GM18861 (cell line): ENCODE measurements around the gene OSCP1.

Source experiments
- ATAC-seq: cut with Tn5 transposase; IDR thresholded peaks from one replicate; pipeline ENCODE4 v1.9.1; 2021; ENCODE audit not compliant: unreplicated experiment

The OSCP1 gene

DNA sequence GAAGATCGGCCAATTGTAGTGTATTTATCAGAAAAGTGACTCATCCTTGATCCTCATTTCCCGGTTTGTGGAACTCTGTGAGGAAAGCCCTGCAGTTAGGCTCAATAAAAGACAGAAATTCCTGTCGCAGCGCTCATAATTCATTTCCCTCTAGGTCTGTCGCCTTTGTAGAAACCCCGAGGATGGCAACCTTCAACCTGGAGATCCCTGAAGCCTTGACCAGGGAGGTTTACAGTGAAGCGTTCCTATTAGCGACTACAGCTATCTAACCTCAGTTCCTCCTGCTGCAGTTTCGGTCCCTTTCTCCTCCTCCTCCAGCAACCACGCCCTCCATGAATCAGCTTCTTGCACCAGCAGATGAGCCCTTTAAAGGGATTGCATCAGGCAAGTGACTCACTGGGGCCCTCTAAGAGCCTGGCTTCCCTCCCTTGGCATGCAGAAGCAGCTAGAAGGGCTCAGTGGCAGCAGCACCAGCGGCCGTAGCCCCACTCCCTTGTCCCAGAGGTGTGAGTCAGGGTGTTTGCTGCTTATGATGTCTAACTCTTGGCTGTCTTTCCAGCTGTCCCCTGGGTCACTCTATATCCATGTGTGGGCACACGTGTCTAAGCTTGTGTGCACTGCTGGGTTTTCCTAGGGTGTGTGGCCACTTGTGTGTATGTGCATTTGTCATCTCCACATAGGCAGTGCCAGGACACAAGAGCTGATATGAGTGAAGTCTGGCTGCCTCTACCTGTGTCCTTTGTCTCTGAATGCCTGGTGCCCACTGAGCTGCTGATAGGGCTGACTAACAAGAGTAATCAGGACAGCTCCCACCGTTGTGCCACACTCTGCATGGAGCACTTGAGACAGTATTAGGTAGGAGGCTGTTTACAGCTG, 63.7 kb downstream of the OSCP1 start:
- ATAC-seq, result peak; percentile 44

DNA sequence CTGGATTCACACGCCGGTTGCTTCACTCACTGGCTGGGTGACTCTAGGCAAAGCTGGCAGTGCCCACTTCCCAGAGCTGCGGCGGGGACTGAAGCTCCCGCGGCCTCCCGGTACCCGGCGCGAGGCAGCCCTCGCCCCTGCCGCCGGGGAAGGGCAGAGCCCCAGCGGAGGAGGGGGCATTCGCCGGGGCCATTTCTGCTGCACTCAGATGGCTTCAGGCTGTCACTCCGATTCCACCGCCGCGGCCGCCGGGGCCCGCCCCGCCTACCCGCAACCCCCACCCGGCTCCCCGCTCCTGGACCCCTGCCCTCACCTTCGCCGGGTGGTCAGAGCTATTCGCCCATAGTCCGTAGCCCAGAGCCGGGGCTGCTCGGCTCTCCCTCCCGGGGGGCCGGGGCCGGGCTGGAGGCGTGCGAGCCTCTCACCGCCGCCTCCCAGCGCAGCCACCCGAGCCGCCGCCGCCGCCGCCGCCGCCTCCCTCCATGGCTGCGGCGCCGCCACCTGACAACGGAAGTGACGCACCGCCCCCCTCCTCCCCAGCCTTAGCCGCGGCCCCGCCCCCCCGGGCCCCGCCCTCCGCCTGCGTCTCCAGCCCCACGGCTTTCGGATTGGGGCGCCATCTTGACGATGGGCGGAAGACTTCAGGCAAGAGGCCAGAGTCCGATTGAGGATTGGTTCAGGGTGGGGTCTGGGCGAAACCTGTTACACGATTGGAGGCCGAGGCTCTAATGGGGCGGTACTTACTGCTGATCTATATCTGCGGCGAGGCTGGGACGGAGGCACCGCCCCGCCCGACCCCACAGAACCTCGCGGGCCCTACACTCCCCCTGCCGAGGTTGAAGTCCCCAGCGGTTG, 64.6 kb downstream of the OSCP1 start, which contains the start of gene STK40:
STK40 (minus strand) TSS at position 515 of the 855 bp plus-strand sequence. CDS start 24,592 bp downstream, outside the sequence.
- peak; percentile 67 for ATAC-seq

DNA sequence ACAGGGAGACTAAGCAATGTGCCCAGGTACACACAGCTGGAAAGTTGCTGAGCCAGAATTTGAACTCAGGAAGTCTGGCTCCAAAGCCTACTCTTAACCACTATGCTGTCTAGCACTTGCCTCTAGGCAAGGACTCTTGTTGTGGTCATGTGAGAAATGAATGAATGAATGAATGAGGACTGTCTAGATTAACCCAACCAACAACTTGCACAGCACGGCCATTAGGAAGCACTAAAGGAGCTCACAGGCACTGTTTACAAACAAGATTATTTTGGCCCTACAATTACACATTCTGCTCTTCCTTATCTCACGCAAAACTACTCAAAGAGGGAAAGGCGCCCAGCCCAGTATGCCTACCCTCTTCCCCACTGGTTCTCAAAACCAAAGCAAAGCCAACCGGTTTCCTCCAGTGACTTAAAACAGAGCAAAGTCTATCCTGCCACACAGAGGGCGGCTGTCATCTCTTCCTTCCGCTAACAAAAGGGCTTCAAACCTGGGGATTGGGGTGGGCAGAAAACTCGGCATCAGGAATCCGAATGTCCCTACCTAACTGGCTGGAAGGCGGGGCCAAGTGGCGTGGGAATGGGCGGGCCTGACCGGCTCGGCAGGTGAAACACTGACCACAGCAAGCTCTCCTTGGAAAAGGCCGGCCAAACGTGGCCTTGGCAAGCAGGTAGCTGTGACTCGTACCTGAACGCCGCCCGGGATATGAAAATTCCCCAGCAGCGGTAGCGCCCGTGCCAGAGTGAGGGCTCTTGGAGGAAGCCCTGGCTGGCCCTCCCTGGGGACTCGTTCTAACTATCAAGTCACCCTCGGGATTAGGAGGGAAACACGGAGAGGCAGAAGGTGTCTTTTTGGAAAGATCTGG, 65.5 kb downstream of the OSCP1 start:
- no peak for ATAC-seq

DNA sequence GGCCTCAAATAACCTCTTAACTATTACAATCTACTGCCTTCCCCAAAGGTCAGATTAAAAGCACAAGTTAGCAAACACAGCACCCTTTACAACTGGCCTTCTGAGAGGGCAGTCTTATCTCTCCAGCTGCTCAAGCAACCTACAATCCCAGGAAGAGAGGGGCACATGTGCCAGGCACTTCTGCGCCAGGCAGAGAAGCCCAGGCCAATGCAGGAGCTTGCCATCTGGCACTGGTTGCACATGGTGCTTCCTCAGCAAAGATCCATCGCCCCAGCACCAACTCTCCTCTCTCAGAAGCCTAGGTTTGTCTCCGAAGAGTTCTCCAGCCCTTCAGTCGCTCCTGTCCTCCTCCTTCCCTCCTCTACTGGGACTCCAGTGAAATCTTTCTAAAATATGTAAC, 67.0 kb downstream of the OSCP1 start:
- ATAC-seq, result no peak

DNA sequence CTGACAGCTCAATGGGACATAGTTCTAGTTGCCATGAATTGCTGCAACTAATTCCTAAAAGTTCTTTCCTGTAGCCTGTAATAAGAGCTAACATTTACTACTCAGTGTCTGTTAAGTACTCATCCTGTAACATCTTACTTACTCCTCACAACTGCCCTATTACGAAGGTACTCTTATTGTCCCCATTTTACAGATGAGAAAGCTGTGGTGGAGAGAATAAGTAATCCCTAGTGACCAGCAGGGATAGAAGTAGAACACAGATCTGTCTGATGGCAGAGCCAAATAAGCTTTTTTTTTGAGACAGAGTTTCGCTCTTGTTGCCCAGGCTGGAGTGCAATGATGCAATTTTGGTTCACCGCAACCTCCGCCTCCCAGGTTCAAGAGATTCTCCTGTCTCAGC, 67.6 kb downstream of the OSCP1 start:
- ATAC-seq, result no peak

DNA sequence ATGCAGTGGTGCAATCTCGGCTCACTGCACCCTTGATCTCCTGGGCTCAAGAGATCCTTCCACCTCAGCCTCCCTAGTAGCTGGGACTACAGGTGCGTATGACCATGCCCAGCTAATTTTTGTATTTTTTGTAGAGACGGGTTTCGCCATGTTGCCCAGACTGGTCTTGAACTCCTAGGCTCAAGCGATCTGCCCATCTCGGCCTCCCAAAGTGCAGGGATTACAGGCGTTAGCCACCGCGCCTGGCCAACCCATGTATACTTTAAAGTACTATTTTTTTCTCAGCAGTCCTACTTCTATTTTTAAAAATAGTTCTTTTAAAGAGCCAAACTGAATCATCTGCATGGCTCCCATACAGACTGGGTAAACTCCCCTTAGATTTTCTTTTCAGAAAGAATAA, 68.0 kb downstream of the OSCP1 start:
- ATAC-seq, result no peak

DNA sequence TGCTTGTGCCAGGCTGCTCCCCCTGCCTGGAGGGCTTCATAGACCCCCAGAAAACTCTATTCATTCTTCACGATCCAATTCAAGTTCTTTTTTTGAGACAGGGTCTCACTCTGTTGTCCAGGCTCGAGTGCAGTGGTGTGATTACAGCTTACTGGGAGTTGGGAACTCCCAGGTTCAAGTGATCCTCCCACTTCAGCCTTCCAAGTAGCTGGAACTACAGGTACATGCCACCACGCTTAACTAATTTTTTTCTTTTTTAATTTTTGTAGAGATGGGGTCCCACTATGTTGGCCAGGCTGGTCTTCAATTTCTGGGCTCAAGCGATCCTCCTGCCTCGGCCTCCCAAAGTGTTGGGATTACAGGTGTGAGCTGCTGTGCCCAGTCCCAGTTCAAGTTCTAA, 68.8 kb downstream of the OSCP1 start:
- no peak for ATAC-seq

DNA sequence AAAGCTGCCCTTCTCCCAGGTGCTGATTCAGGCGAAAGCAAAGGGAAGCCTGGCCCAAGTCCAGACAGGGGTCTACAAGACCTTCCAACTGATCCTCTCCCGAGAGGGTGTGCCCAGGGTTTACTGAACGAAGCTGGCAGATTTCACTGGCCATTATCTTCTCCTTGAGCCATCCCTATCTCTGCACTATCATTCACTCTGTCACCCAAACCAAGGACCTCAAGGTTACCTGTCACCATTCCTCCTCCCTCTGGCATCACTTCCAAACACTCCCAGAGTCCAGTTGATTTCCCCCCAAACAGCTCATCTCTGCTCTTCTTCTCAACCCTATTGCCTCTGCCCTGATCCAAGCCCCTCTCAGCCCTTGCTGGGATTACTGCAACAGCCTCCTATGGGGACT, 69.5 kb downstream of the OSCP1 start:
- ATAC-seq, result no peak

DNA sequence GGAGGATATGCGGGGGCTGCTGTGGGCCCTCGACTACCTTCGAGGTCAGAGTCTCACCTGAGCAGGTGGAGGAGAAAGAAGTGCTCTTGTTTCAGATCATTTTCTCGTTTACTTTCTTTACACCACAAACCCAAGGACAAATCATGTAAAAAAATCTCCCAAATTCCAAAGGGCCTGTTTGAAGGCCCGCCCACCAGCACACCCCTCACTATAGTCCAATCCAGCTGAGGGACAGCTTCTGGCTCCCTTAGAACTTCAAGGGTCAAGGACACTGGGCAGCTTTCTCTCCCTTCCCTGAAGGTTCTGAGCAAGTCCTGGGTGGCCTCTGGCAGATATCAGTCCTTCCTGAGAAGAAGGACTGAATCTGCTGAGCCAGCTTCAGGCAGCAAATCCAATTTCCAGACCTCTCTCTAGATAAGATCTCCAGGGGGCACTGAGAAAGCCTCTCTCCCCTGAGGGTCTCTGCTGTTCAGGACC, 70.1 kb downstream of the OSCP1 start:
- no peak for ATAC-seq

DNA sequence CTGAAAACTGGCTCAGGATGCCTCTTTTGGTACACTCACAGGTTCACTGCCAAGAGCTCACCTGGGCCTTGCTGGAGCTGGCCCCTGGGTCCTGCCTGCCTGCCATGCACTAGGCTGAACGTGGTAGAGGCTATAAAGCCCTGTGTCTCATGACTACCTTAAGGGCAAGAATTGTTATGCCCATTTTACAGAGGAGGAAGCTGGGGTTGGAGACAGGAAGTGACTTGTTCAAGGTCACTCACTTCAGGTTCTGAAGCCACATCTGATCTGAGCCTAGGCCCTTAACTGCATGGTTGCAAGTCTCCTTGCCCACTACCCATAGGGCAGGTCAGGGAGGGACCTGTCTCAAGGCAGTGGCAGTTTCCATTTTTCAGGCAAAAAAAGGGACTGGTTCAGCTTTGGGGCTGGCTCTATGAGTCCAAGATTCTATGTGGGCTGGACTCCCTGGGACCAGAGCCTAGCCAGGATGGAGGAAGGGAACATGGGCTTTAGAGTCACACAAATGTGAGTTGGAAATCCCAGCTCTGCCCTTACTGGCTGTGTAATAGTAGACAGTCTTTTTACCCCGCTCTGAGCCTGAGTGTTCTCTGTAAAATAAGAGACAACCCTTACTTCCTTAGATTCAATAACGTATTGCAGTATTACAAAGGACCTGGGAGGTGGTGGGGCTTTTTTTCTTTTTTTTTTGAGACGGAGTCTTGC, 72.3 kb downstream of the OSCP1 start:
- no peak for ATAC-seq

DNA sequence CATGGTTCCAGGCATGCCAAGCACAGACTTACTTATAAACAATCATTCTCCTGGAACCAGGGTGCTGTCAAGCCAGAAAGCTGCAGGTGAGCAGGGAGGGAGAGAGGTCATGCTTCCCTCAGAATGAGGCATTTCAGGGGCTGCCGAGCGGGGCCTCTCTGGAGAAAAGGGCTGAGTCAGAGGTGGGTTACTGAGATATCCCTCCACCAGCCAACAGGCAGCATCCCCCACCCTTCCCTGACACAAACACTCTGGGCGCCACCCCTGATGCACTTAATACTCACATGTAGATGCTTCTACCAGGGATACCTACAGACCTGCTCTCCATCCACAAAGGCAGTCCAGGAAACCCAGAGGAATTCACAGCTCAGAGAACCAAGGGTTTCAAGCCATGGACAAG, 77.6 kb downstream of the OSCP1 start:
- ATAC-seq, result no peak

DNA sequence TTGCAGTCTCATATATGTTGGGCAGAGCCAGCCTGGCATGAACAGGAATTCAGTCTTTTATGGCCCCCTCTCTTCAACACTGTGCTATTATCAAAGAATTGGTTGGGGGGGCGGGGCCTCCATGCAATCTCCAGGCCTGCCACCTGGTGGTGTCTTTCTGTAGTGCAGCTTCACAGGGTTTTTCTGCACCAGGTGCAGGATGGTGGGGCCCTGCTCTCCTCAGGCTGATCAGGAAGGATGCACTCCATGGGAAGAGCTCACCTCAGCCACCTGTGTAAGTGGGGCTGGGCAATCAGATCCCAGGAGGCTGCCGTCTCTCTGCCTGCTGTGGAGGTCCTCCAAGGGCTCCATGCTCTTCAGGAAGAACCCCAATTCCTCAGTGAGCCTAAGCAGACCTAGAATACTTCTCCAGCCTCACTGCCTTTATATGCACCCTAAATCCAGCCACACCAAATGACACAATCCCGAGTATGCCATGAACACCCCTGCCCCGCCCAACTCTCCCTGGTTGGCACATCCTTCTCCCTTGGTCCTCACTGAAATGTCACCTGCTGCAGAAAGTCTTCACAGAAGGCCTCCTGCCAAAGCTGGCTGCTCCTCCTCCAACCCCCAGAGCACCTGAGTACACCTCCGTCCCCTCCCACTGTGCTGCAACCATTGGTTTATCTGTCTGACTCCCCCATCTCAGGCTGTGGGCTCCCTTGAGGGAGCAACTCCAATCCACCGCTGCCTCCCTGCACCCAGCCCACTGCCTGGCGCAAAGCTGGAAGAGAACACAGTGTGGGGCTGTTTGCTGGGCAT, 81.0 kb downstream of the OSCP1 start:
- ATAC-seq, result no peak
